GM18951 (cell line): ENCODE results near the gene HABP4.

Experiments used
- POLR2A ChIP-seq: IDR thresholded peaks from 4 replicates; pipeline ENCODE4 v1.6.1; 2011; ENCODE audit warnings: mild to moderate bottlenecking; ENCODE audit not compliant: insufficient read length, insufficient read depth; ENCODE audit errors: extremely low read depth
- in situ Hi-C: fragments of 300-500 bp; cut with MboI; formaldehyde crosslinking; loops from one replicate; pipeline ENCODE4 v1.12.0; 2022; ENCODE audit warnings: low sequenced_read_pairs, mixed read lengths, inconsistent platforms; ENCODE audit not compliant: unreplicated experiment

HABP4 gene

GRCh38 chr9:96490534-96491078 lies 40.6 kb downstream of the HABP4 start:
- no peak for TF ChIP-seq POLR2A
- in situ Hi-C loops = no loop called here

- in situ Hi-C loops = no loop called here
Measured at GRCh38 chr9:96491079-96491879, 41.3 kb downstream of the HABP4 start.

GRCh38 chr9:96491880-96492525 lies 42.0 kb downstream of the HABP4 start:
- TF ChIP-seq POLR2A = no peak

More at GRCh38 chr9:96491079-96491879, 41.3 kb downstream of the HABP4 start:
- TF ChIP-seq POLR2A = no peak

GRCh38 chr9:96492993-96493531 lies 43.1 kb downstream of the HABP4 start:
- TF ChIP-seq POLR2A = no peak
- in situ Hi-C loops = no loop called here

More at GRCh38 chr9:96491880-96492525, 42.0 kb downstream of the HABP4 start:
- in situ Hi-C loops = no loop called here

GRCh38 chr9:96493757-96494156 lies 43.8 kb downstream of the HABP4 start:
- in situ Hi-C loops = no loop called here
- no peak for TF ChIP-seq POLR2A

- no peak for TF ChIP-seq POLR2A
- in situ Hi-C loops = no loop called here
Measured at GRCh38 chr9:96494215-96494800, 44.3 kb downstream of the HABP4 start.

- TF ChIP-seq POLR2A = no peak
- in situ Hi-C loops = no loop called here
Measured at GRCh38 chr9:96495341-96495740, 45.4 kb downstream of the HABP4 start.

- in situ Hi-C loops = no loop called here
- TF ChIP-seq POLR2A = no peak
Measured at GRCh38 chr9:96496368-96497116, 46.6 kb downstream of the HABP4 start.

- TF ChIP-seq POLR2A = no peak
- in situ Hi-C loops = no loop called here
Measured at GRCh38 chr9:96497117-96497399, 47.1 kb downstream of the HABP4 start.

- TF ChIP-seq POLR2A = no peak
- in situ Hi-C loops = no loop called here
Measured at GRCh38 chr9:96498796-96499195, 48.8 kb downstream of the HABP4 start.

- in situ Hi-C loops = no loop called here
Measured at GRCh38 chr9:96499257-96499656, 49.3 kb downstream of the HABP4 start.

GRCh38 chr9:96500696-96501632 lies 51.0 kb downstream of the HABP4 start:
- in situ Hi-C loops = no loop called here
- no peak for TF ChIP-seq POLR2A

More at GRCh38 chr9:96499257-96499656, 49.3 kb downstream of the HABP4 start:
- TF ChIP-seq POLR2A = no peak
